ENCODE measurements around the gene SERBP1. TPM values are rescaled to one million over a fixed set of nuclear protein-coding genes. Genes with fewer than 3 reads are reported as not detected.

The SERBP1 gene
- total RNA-seq, 1 donor from 2014 or later: 214 TPM

DNA sequence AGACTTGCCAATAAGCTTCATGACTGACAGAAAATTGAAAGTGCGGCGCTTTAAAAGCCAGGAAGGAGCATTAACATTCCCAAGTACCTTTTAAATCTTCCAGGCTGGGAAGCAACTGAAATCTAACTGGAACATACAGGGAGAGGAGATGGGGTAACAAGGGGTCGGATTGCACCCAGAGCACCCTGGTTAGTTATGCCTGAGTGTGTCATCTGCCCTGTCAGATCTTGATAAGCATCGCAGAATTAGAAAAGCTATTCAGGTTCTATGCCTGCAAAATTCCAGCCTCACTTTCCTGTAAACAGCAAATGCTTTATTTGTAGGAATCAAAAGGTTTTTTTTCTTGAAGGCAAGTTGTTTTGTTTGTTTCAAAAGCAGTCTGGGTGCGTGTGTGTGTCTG, 58.5 kb downstream of the SERBP1 start:
- no peaks in the 10 kb centered on the region for H3K9me3 ChIP-seq (ENCODE audit: insufficient read depth, low read depth, low read length)
- peaks cover 12% of the 10 kb centered on the region for H3K4me1 Mint-ChIP-seq (ENCODE audit: low read depth, unreplicated experiment)
- H3K36me3 Mint-ChIP-seq (ENCODE audit: low read depth, unreplicated experiment): peaks cover 4% of the 10 kb centered on the region
- no peaks in the 10 kb centered on the region for H3K36me3 ChIP-seq (ENCODE audit: insufficient read depth, low read length)
- H3K27ac Mint-ChIP-seq (ENCODE audit: unreplicated experiment): no peak overlapping the region
- H3K4me3 Mint-ChIP-seq (ENCODE audit: unreplicated experiment): no peak overlapping the region
- H3K27me3 Mint-ChIP-seq (ENCODE audit: low read depth, unreplicated experiment): no peaks in the 10 kb centered on the region
- no peak overlapping the region for H3K9ac ChIP-seq (ENCODE audit: low read length)
- no peaks in the 10 kb centered on the region for H4K20me1 ChIP-seq (ENCODE audit: insufficient read depth, low read length)
- no peak for FAIRE-seq
- no peak overlapping the region for H2AFZ ChIP-seq (ENCODE audit: low read depth, low read length)
- TF ChIP-seq EZH2 (IDR thresholded peaks at IDR 0.05; ENCODE audit: insufficient read depth, low read length): no peak
- TF ChIP-seq, protein P1, sequence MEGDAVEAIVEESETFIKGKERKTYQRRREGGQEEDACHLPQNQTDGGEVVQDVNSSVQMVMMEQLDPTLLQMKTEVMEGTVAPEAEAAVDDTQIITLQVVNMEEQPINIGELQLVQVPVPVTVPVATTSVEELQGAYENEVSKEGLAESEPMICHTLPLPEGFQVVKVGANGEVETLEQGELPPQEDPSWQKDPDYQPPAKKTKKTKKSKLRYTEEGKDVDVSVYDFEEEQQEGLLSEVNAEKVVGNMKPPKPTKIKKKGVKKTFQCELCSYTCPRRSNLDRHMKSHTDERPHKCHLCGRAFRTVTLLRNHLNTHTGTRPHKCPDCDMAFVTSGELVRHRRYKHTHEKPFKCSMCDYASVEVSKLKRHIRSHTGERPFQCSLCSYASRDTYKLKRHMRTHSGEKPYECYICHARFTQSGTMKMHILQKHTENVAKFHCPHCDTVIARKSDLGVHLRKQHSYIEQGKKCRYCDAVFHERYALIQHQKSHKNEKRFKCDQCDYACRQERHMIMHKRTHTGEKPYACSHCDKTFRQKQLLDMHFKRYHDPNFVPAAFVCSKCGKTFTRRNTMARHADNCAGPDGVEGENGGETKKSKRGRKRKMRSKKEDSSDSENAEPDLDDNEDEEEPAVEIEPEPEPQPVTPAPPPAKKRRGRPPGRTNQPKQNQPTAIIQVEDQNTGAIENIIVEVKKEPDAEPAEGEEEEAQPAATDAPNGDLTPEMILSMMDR (IDR thresholded peaks at IDR 0.05; ENCODE audit: insufficient read depth, low read depth, low read length): no peak
- no peaks in the 10 kb centered on the region for H3K27me3 ChIP-seq (ENCODE audit: insufficient read depth, low read length)
- DNase-seq (ENCODE audit: low read depth): peak; percentile 18
- H3K9me3 Mint-ChIP-seq (ENCODE audit: unreplicated experiment): peaks cover 3% of the 10 kb centered on the region
- H3K4me3 ChIP-seq (ENCODE audit: insufficient read depth, low read depth, low read length): no peak overlapping the region
- no peak overlapping the region for H3K27ac ChIP-seq (ENCODE audit: low read depth, low read length)
- no peak overlapping the region for H3K4me2 ChIP-seq (ENCODE audit: low read length)
- H3K4me1 ChIP-seq (ENCODE audit: insufficient read depth, low read length): no peaks in the 10 kb centered on the region
- H3K79me2 ChIP-seq (ENCODE audit: insufficient read depth, low read length): no peaks in the 10 kb centered on the region

DNA sequence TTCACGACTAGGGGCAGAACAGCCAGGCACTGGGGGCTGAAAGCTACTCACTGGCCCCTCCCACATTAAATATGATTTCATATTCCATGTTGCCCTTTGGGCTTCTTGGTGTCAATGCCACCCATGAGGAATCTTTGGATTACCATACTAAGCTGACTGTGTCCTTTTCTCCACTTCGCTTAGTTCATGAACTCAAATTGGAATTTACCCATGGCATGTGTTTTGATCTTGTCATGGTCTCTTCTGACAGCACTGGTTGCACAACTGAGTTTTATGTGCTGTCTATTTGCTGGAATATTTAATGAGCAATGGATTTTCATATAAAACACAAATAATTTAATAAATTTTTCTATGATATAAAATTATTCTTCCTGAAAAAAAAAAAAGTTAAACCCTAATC, 59.2 kb downstream of the SERBP1 start:
- peaks cover 7% of the 10 kb centered on the region for H3K4me1 Mint-ChIP-seq (ENCODE audit: low read depth, unreplicated experiment)
- Histone ChIP-seq H4K20me1 (ENCODE audit: insufficient read depth, low read length) (no peaks in the 10 kb centered on the region), H3K27me3 (ENCODE audit: insufficient read depth, low read length) (no peaks in the 10 kb centered on the region), H3K27ac (ENCODE audit: low read depth, low read length) (no peak overlapping the region), H3K36me3 (ENCODE audit: insufficient read depth, low read length) (no peaks in the 10 kb centered on the region), H3K9ac (ENCODE audit: low read length) (no peak overlapping the region), H3K79me2 (ENCODE audit: insufficient read depth, low read length) (no peaks in the 10 kb centered on the region), H3K4me1 (ENCODE audit: insufficient read depth, low read length) (no peaks in the 10 kb centered on the region), H3K4me3 (ENCODE audit: insufficient read depth, low read depth, low read length) (no peak overlapping the region), H2AFZ (ENCODE audit: low read depth, low read length) (no peak overlapping the region), H3K9me3 (ENCODE audit: insufficient read depth, low read depth, low read length) (no peaks in the 10 kb centered on the region), H3K4me2 (ENCODE audit: low read length) (no peak overlapping the region)
- H3K36me3 Mint-ChIP-seq (ENCODE audit: low read depth, unreplicated experiment): peaks cover 4% of the 10 kb centered on the region
- no peak overlapping the region for H3K4me3 Mint-ChIP-seq (ENCODE audit: unreplicated experiment)
- FAIRE-seq (no peak), DNase-seq (ENCODE audit: low read depth) (no peak)
- TF ChIP-seq, protein P1 (IDR thresholded peaks at IDR 0.05; ENCODE audit: insufficient read depth, low read depth, low read length): no peak
- no peak for TF ChIP-seq EZH2 (IDR thresholded peaks at IDR 0.05; ENCODE audit: insufficient read depth, low read length)
- H3K27ac Mint-ChIP-seq (ENCODE audit: unreplicated experiment): no peak overlapping the region
- H3K27me3 Mint-ChIP-seq (ENCODE audit: low read depth, unreplicated experiment): no peaks in the 10 kb centered on the region
- peaks cover 3% of the 10 kb centered on the region for H3K9me3 Mint-ChIP-seq (ENCODE audit: unreplicated experiment)

DNA sequence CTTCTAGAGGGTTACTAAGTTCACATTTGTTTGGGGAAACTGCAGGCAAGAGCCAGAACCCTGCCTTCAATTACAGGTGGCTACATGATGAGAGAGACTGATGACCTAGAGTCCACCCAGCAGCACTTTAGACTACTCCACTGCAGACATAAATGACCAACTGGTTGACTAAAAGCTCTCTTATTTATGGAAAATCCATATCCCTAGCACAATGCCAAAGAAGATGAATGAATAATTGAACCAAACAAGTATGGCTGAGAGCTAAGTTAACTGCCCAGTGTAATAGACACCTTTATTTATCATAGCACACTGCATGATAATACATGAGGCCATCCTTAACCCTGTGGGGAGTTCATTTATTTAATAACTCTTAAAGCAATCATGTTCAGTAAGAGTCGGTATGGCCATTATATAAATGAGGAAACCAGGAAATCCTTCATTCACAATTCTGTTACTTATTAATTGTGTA, 62.1 kb downstream of the SERBP1 start:
- peaks cover 6% of the 10 kb centered on the region for H3K4me1 Mint-ChIP-seq (ENCODE audit: low read depth, unreplicated experiment)

More for the DNA sequence above, 62.1 kb downstream of the SERBP1 start:
- Histone ChIP-seq H3K4me3 (ENCODE audit: insufficient read depth, low read depth, low read length) (no peak overlapping the region), H3K27ac (ENCODE audit: low read depth, low read length) (no peak overlapping the region), H3K36me3 (ENCODE audit: insufficient read depth, low read length) (no peaks in the 10 kb centered on the region), H4K20me1 (ENCODE audit: insufficient read depth, low read length) (no peaks in the 10 kb centered on the region), H3K9ac (ENCODE audit: low read length) (no peak overlapping the region), H3K9me3 (ENCODE audit: insufficient read depth, low read depth, low read length) (no peaks in the 10 kb centered on the region), H3K27me3 (ENCODE audit: insufficient read depth, low read length) (no peaks in the 10 kb centered on the region), H3K4me2 (ENCODE audit: low read length) (no peak overlapping the region), H3K79me2 (ENCODE audit: insufficient read depth, low read length) (no peaks in the 10 kb centered on the region), H2AFZ (ENCODE audit: low read depth, low read length) (no peak overlapping the region), H3K4me1 (ENCODE audit: insufficient read depth, low read length) (no peaks in the 10 kb centered on the region)
- no peaks in the 10 kb centered on the region for H3K27me3 Mint-ChIP-seq (ENCODE audit: low read depth, unreplicated experiment)
- DNase-seq (ENCODE audit: low read depth): no peak
- no peaks in the 10 kb centered on the region for H3K9me3 Mint-ChIP-seq (ENCODE audit: unreplicated experiment)
- H3K27ac Mint-ChIP-seq (ENCODE audit: unreplicated experiment): no peak overlapping the region
- no peak for FAIRE-seq
- no peak for TF ChIP-seq EZH2 (IDR thresholded peaks at IDR 0.05; ENCODE audit: insufficient read depth, low read length)
- TF ChIP-seq, protein P1 (IDR thresholded peaks at IDR 0.05; ENCODE audit: insufficient read depth, low read depth, low read length): no peak
- no peak overlapping the region for H3K4me3 Mint-ChIP-seq (ENCODE audit: unreplicated experiment)
- no peaks in the 10 kb centered on the region for H3K36me3 Mint-ChIP-seq (ENCODE audit: low read depth, unreplicated experiment)

Data from astrocyte (in vitro differentiated cells and primary cell).